Measurements from ENCODE around the gene KAZN.

GRCh38 chr1:14791654-14792053 lies 193.2 kb downstream of the KAZN start:
- no peak for TF ChIP-seq CTCF (IDR thresholded peaks at IDR 0.05)
- no peak for TF ChIP-seq POLR2A (IDR thresholded peaks at IDR 0.05)
